Endothelial cell of umbilical vein (primary cell): ENCODE results near the gene GALNT17.

ENCODE experiments used
- EZH2 ChIP-seq: IDR thresholded peaks from 2 replicates; pipeline ENCODE4 v1.6.1; 2012; ENCODE audit warnings: borderline replicate concordance, low read depth, mild to moderate bottlenecking, moderate library complexity, low read length, inconsistent platforms; ENCODE audit not compliant: severe bottlenecking
- FOS ChIP-seq: IDR thresholded peaks from 2 replicates; pipeline ENCODE4 v1.6.1; 2011; ENCODE audit warnings: mild to moderate bottlenecking, low read length, moderate library complexity, borderline replicate concordance; ENCODE audit not compliant: insufficient read depth
- GATA2 ChIP-seq: IDR thresholded peaks from 2 replicates; pipeline ENCODE4 v1.7.0; 2011; ENCODE audit warnings: low read depth, mild to moderate bottlenecking, moderate library complexity, mixed read lengths, low read length; ENCODE audit not compliant: insufficient read length, insufficient read depth
- JUN ChIP-seq: IDR thresholded peaks from 2 replicates; pipeline ENCODE4 v1.6.1; 2011; ENCODE audit warnings: borderline replicate concordance, low read depth; ENCODE audit not compliant: insufficient read length, insufficient read depth
- POLR2A ChIP-seq: IDR thresholded peaks from 2 replicates; pipeline ENCODE4 v1.6.1; 2012; ENCODE audit warnings: low read depth, mild to moderate bottlenecking, control low read depth, low read length
- POLR2AphosphoS5 ChIP-seq: IDR thresholded peaks from 2 replicates; pipeline ENCODE4 v1.6.1; 2012; ENCODE audit warnings: low read depth, mild to moderate bottlenecking, control low read depth, low read length, moderate library complexity; ENCODE audit not compliant: insufficient read depth
- TF ChIP-seq, protein P1 (sequence below), 2 donors: IDR thresholded peaks; 1 replicate in 1 of 2; 2 replicates in 1 of 2; pipeline ENCODE4 v1.5.1; 2011; ENCODE audit warnings: low read length in 2 of 2, mild to moderate bottlenecking in 2 of 2, moderate library complexity in 2 of 2, control low read depth in 1 of 2, inconsistent platforms in 1 of 2, low read depth in 1 of 2; ENCODE audit not compliant: insufficient read depth in 1 of 2; ENCODE audit errors: extremely low read depth in 1 of 2
- TF ChIP-seq, protein P2 (sequence below): IDR thresholded peaks from 2 replicates; pipeline ENCODE4 v1.6.1; 2011; ENCODE audit not compliant: insufficient read depth, insufficient read length

DNA sequence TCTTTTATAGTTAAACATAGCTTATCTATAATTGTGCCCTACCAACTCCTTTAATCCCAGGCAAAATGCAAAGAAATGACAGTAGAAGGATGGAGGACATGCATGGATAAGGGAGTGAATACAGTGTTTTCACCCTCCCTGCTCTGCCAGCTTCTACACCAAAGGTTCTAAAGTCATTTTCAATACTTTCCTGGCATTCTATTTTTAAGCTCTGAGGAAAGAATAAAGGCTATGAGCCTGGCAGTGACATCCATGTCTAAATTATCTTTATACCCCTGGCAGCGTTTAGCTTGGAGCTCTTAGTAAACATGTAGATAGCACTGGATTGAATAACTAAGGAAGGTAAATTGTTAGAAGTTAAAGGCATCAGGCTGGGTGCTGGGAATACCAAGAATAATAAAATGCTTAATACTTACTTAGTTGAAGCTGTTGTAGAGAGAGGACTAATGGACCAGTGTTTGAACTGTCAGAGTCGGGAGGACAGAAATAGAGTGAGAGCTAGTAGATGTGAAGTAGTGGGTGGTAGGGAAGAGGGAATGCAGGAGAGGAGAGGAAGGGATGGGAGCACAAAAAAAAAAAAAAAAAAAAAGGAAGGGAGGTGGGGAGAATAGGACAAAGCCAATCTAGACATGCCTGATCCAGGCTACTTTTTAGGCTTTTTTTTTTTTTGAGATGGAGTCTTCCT lies 518.9 kb downstream of the GALNT17 start:
- TF ChIP-seq POLR2A = no peak
- TF ChIP-seq, protein P1, sequence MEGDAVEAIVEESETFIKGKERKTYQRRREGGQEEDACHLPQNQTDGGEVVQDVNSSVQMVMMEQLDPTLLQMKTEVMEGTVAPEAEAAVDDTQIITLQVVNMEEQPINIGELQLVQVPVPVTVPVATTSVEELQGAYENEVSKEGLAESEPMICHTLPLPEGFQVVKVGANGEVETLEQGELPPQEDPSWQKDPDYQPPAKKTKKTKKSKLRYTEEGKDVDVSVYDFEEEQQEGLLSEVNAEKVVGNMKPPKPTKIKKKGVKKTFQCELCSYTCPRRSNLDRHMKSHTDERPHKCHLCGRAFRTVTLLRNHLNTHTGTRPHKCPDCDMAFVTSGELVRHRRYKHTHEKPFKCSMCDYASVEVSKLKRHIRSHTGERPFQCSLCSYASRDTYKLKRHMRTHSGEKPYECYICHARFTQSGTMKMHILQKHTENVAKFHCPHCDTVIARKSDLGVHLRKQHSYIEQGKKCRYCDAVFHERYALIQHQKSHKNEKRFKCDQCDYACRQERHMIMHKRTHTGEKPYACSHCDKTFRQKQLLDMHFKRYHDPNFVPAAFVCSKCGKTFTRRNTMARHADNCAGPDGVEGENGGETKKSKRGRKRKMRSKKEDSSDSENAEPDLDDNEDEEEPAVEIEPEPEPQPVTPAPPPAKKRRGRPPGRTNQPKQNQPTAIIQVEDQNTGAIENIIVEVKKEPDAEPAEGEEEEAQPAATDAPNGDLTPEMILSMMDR (IDR thresholded peaks at IDR 0.05; ENCODE audit: extremely low read depth in 1 of 2, insufficient read depth in 1 of 2, low read depth in 1 of 2, low read length in 2 of 2) = no peak
- no peak for TF ChIP-seq POLR2AphosphoS5
- no peak for TF ChIP-seq EZH2
- TF ChIP-seq JUN = no peak
- TF ChIP-seq GATA2 = no peak
- TF ChIP-seq, protein P2, sequence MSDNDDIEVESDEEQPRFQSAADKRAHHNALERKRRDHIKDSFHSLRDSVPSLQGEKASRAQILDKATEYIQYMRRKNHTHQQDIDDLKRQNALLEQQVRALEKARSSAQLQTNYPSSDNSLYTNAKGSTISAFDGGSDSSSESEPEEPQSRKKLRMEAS = no peak
- TF ChIP-seq FOS = no peak
